ENCODE data around the gene SIGLEC14. TPM values are rescaled to one million over a fixed set of nuclear protein-coding genes. Genes with fewer than 3 reads are reported as not detected.

Gene SIGLEC14
- total and polyA plus RNA-seq, 2 donors (not counting 3 experiments of a cell fraction or from before 2014, with no cell fraction given): 0.10 TPM; not detected in 1

DNA sequence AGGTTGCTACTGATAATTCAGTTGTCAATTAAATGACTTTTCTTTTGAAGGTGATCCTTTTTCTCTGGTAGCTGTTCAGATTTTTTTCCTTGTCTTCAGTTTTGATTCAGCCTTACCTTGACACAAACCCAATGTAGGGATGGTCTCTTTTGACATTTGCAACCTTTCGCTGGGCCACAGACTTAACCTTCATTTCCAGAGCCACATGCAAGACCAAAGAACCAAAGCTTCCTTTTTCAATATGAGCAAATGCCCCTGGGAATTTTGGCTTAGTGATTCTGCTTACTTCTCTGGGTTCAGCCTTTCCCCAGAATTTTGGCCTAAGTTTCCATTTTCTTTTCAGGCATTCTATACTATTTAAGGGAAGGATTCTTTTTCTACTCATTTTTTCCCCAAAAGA lies 36.0 kb downstream of the SIGLEC14 start:
- no peak for FAIRE-seq
- Histone ChIP-seq H3K4me1 (ENCODE audit: control insufficient read depth, extremely low read depth, insufficient read depth, low read length) (no peaks in the 10 kb centered on the region), H3K27ac (ENCODE audit: insufficient read depth, low read depth, low read length) (no peak overlapping the region), H3K9ac (replicated peaks; ENCODE audit: extremely low read depth, insufficient read depth, low read length) (no peak overlapping the region), H3K4me2 (ENCODE audit: insufficient read depth, low read length) (no peak overlapping the region), H3K4me3 (replicated peaks in 1 of 3; ENCODE audit: insufficient read depth in 1 of 3, low read depth in 1 of 3, low read length in 3 of 3) (no peak overlapping the region), H3K9me1 (replicated peaks; ENCODE audit: control insufficient read depth, extremely low read depth, insufficient read depth, low read length) (no peaks in the 10 kb centered on the region), H3K36me3 (ENCODE audit: control insufficient read depth in 2 of 2, extremely low read depth in 1 of 2, insufficient read depth in 2 of 2, low read length in 2 of 2) (no peaks in the 10 kb centered on the region), H2AFZ (ENCODE audit: low read depth, low read length) (no peak overlapping the region), H3K9me3 (replicated peaks; ENCODE audit: control insufficient read depth, insufficient read depth, low read length) (no peaks in the 10 kb centered on the region), H4K20me1 (replicated peaks; ENCODE audit: control insufficient read depth, extremely low read depth, insufficient read depth, low read length) (no peaks in the 10 kb centered on the region), H3K79me2 (ENCODE audit: control insufficient read depth, insufficient read depth, low read length) (no peaks in the 10 kb centered on the region), H3K27me3 (ENCODE audit: control insufficient read depth in 2 of 2, insufficient read depth in 2 of 2, low read length in 2 of 2) (peaks cover 0 to 1% of the 10 kb centered on the region in 2 experiments)
- dilution Hi-C loops (cut with MboI; ENCODE audit: extremely low pct_ligation_motif_present, low sequenced_read_pairs) (no loop called here), intact Hi-C loops (cut with micrococcal nuclease) (no loop called here)
- no TSS peak for BruUV-seq (replicated peaks)
- ChIA-PET POLR2A (no interaction called here), CTCF (interaction anchor here (0.8 to 1.0 kb wide), 2 partner anchors 25 to 27 kb away, joined by 3 read pairs; no protein-coding TSS in a partner anchor)
- DNase-seq (ENCODE audit: low read depth, low spot score): no peak
- TF ChIP-seq EZH2 (IDR thresholded peaks at IDR 0.05; ENCODE audit: borderline replicate concordance, low read depth, low read length, severe bottlenecking) (no peak), MYC (IDR thresholded peaks at IDR 0.05; ENCODE audit: low read depth, low read length) (no peak), POLR2AphosphoS5 (IDR thresholded peaks at IDR 0.05; ENCODE audit: insufficient read depth, low read depth, low read length) (no peak)
- TF ChIP-seq, protein P1, sequence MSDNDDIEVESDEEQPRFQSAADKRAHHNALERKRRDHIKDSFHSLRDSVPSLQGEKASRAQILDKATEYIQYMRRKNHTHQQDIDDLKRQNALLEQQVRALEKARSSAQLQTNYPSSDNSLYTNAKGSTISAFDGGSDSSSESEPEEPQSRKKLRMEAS (IDR thresholded peaks at IDR 0.05; ENCODE audit: insufficient read depth, insufficient read length): no peak

DNA sequence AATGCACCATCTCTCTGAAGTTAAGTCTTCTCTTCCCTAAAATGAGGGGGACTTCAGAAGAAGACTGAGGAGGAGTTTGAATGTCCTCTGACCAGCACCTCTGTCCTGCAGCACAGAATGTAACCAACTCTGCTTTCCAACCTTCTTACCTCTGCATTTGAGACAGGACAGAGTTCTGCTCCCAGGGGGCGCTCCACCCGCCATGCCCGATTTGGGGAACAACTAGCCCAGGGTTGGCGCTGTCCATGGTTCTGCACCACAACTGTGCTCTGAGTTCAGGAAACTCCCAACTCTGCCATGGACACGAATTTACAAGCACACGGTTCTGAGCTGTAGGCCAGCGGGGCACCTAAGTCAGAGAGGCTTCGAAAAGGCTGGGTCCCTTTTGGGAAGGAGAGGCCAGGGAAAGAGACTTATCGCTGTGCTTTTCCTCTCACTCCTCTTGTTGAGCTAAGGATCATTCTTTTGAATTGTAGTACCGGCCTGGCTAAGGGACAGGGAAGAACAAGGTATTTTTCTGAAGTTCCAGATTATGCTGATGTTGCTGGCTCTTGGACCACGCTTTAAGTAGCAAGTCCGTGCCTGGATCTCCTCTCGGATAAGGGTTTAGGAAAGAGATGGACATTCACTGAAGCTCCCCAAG lies 38.6 kb downstream of the SIGLEC14 start:
- Histone ChIP-seq H3K9ac (replicated peaks; ENCODE audit: extremely low read depth, insufficient read depth, low read length) (no peak overlapping the region), H3K36me3 (ENCODE audit: control insufficient read depth in 2 of 2, extremely low read depth in 1 of 2, insufficient read depth in 2 of 2, low read length in 2 of 2) (no peaks in the 10 kb centered on the region), H3K4me1 (ENCODE audit: control insufficient read depth, extremely low read depth, insufficient read depth, low read length) (no peaks in the 10 kb centered on the region), H3K79me2 (ENCODE audit: control insufficient read depth, insufficient read depth, low read length) (no peaks in the 10 kb centered on the region), H3K9me1 (replicated peaks; ENCODE audit: control insufficient read depth, extremely low read depth, insufficient read depth, low read length) (no peaks in the 10 kb centered on the region), H3K27me3 (ENCODE audit: control insufficient read depth in 2 of 2, insufficient read depth in 2 of 2, low read length in 2 of 2) (peaks cover 0 to 1% of the 10 kb centered on the region in 2 experiments), H3K27ac (ENCODE audit: insufficient read depth, low read depth, low read length) (no peak overlapping the region), H3K4me3 (replicated peaks in 1 of 3; ENCODE audit: insufficient read depth in 1 of 3, low read depth in 1 of 3, low read length in 3 of 3) (no peak overlapping the region), H4K20me1 (replicated peaks; ENCODE audit: control insufficient read depth, extremely low read depth, insufficient read depth, low read length) (no peaks in the 10 kb centered on the region), H3K4me2 (ENCODE audit: insufficient read depth, low read length) (no peak overlapping the region), H2AFZ (ENCODE audit: low read depth, low read length) (no peak overlapping the region), H3K9me3 (replicated peaks; ENCODE audit: control insufficient read depth, insufficient read depth, low read length) (no peaks in the 10 kb centered on the region)
- BruUV-seq (replicated peaks): no TSS peak
- no peak for TF ChIP-seq EZH2 (IDR thresholded peaks at IDR 0.05; ENCODE audit: borderline replicate concordance, low read depth, low read length, severe bottlenecking)
- TF ChIP-seq, protein P2, sequence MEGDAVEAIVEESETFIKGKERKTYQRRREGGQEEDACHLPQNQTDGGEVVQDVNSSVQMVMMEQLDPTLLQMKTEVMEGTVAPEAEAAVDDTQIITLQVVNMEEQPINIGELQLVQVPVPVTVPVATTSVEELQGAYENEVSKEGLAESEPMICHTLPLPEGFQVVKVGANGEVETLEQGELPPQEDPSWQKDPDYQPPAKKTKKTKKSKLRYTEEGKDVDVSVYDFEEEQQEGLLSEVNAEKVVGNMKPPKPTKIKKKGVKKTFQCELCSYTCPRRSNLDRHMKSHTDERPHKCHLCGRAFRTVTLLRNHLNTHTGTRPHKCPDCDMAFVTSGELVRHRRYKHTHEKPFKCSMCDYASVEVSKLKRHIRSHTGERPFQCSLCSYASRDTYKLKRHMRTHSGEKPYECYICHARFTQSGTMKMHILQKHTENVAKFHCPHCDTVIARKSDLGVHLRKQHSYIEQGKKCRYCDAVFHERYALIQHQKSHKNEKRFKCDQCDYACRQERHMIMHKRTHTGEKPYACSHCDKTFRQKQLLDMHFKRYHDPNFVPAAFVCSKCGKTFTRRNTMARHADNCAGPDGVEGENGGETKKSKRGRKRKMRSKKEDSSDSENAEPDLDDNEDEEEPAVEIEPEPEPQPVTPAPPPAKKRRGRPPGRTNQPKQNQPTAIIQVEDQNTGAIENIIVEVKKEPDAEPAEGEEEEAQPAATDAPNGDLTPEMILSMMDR (IDR thresholded peaks at IDR 0.05; ENCODE audit: extremely low read depth in 1 of 2, insufficient read depth in 1 of 2, low read depth in 1 of 2, low read length in 2 of 2): peak; percentile 82
- dilution Hi-C loops (cut with MboI; ENCODE audit: extremely low pct_ligation_motif_present, low sequenced_read_pairs) (no loop called here), intact Hi-C loops (cut with micrococcal nuclease) (loop anchor here (1.0 to 5.0 kb wide), 3 partner anchors 49 to 170 kb away; no protein-coding TSS in a partner anchor)
- DNase-seq (ENCODE audit: low read depth, low spot score): peak; percentile 60
- FAIRE-seq: peak; percentile 83
- CTCF ChIA-PET: interaction anchor here (0.6 to 1.9 kb wide), 15 partner anchors 8 to 187 kb away, joined by 3 to 20 read pairs (median 4); partner anchors contain the start of gene ZNF175
- POLR2A ChIA-PET: no interaction called here
